GM21619 (cell line): ENCODE data around the gene ZNF407.

Experiments used
- ATAC-seq: cut with Tn5 transposase; IDR thresholded peaks from one replicate; pipeline ENCODE4 v1.9.1; 2021; ENCODE audit not compliant: unreplicated experiment

Gene ZNF407

GRCh38 chr18:74718312-74718711, 120.6 kb downstream of the ZNF407 start:
- no peak for ATAC-seq

GRCh38 chr18:74722237-74722636, 124.6 kb downstream of the ZNF407 start:
- no peak for ATAC-seq

- no peak for ATAC-seq
Observed at GRCh38 chr18:74724186-74724585, 126.5 kb downstream of the ZNF407 start.

GRCh38 chr18:74725690-74726089, 128.0 kb downstream of the ZNF407 start:
- ATAC-seq, result no peak

GRCh38 chr18:74728586-74728985, 130.9 kb downstream of the ZNF407 start:
- ATAC-seq, result no peak

GRCh38 chr18:74731097-74731496, 133.4 kb downstream of the ZNF407 start:
- ATAC-seq, result no peak

- ATAC-seq, result no peak
Observed at GRCh38 chr18:74732380-74732779, 134.7 kb downstream of the ZNF407 start.

- ATAC-seq, result no peak
Observed at GRCh38 chr18:74733598-74733997, 135.9 kb downstream of the ZNF407 start.

GRCh38 chr18:74734013-74734444, 136.4 kb downstream of the ZNF407 start:
- ATAC-seq, result no peak

- no peak for ATAC-seq
Observed at GRCh38 chr18:74739926-74740325, 142.3 kb downstream of the ZNF407 start.

- ATAC-seq, result no peak
Observed at GRCh38 chr18:74742573-74743243, 145.0 kb downstream of the ZNF407 start.

GRCh38 chr18:74745633-74746403, 148.1 kb downstream of the ZNF407 start:
- ATAC-seq, result no peak

GRCh38 chr18:74748809-74749208, 151.1 kb downstream of the ZNF407 start:
- no peak for ATAC-seq

- no peak for ATAC-seq
Observed at GRCh38 chr18:74758995-74759394, 161.3 kb downstream of the ZNF407 start.

- no peak for ATAC-seq
Observed at GRCh38 chr18:74760026-74760425, 162.4 kb downstream of the ZNF407 start.

GRCh38 chr18:74760436-74760835, 162.8 kb downstream of the ZNF407 start:
- ATAC-seq, result no peak

- ATAC-seq, result no peak
Observed at GRCh38 chr18:74766251-74766650, 168.6 kb downstream of the ZNF407 start.

GRCh38 chr18:74768096-74768495, 170.4 kb downstream of the ZNF407 start:
- ATAC-seq, result no peak

GRCh38 chr18:74773171-74773624, 175.5 kb downstream of the ZNF407 start:
- ATAC-seq, result peak; percentile 81

- ATAC-seq, result no peak
Observed at GRCh38 chr18:74774486-74774885, 176.8 kb downstream of the ZNF407 start.

GRCh38 chr18:74775239-74775638, 177.6 kb downstream of the ZNF407 start:
- ATAC-seq, result no peak

- no peak for ATAC-seq
Observed at GRCh38 chr18:74778191-74778847, 180.6 kb downstream of the ZNF407 start.
